HepG2 (cell line): ENCODE measurements around the gene TMBIM1.

Experiments
- AGO2 ChIP-seq: fragments of 200-400 bp; formaldehyde crosslinking; optimal IDR thresholded peaks from 2 replicates; pipeline ENCODE3; 2017; ENCODE audit warnings: mild to moderate bottlenecking, low read depth, low read length, moderate library complexity
- TRIM24 ChIP-seq: sonication (generic); formaldehyde crosslinking; IDR thresholded peaks from 2 replicates; pipeline ENCODE4 v1.8.0; 2022; ENCODE audit warnings: mild to moderate bottlenecking, missing genetic modification reagents
- ZNF558 ChIP-seq: sonication (generic); formaldehyde crosslinking; IDR thresholded peaks from 2 replicates; pipeline ENCODE4 v1.9.0; 2022; ENCODE audit warnings: mild to moderate bottlenecking, missing genetic modification reagents, borderline replicate concordance

- no peak for TF ChIP-seq ZNF558 (CRISPR knock-in tag)
- no peak for TF ChIP-seq AGO2
- no peak for TF ChIP-seq TRIM24 (CRISPR knock-in tag)
Observed at GRCh38 chr2:218334531-218334930, 42.2 kb upstream of the TMBIM1 start.
